HG03060 (cell line): ENCODE measurements around the gene OR2W3.

Experiments
- ATAC-seq: cut with Tn5 transposase; IDR thresholded peaks from one replicate; pipeline ENCODE4 v1.9.1; 2021; ENCODE audit warnings: low read depth, moderate number of reproducible peaks; ENCODE audit not compliant: unreplicated experiment

The OR2W3 gene

DNA sequence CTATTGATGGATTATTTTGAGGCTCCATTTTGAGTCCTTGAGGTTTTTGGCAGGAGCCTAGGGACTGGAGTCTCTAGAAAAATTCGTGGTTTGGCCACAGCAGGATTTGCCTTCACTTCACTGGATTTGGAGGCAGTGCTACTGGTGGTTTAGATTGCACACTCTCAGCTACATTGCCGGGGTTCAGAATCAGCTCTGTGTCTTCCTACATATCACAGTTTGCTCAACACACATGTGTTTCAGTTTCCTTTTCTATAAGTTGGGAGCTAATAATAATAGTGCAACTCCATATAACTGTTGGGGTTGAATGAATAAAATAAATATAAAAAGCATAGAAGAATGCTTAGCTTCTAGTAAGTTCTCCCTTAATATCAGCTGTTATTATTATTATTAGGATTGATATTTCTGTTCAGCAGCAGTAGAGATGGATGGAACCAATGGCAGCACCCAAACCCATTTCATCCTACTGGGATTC is at the start of gene OR2W3:
TSS of gene OR2W3 (plus strand) at position 425 of the 475 bp plus-strand sequence. CDS start at position 425, 0 bp downstream.
- ATAC-seq, result no peak

DNA sequence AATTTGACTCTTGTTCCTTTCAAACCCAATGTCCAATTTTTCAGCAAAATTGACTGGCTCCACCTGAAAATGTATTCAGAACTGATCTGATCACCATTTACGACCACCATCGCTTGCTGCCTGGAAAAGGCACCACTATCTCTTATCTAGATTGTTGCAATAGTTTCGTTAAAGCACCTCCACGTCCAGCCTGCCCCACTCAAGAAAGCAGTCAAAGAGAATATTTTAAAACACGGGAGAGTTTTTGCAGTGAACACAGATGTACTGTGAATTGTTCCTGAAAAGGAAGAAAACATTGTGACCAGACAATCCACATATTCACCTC is 49.7 kb upstream of the OR2W3 start:
- no peak for ATAC-seq

DNA sequence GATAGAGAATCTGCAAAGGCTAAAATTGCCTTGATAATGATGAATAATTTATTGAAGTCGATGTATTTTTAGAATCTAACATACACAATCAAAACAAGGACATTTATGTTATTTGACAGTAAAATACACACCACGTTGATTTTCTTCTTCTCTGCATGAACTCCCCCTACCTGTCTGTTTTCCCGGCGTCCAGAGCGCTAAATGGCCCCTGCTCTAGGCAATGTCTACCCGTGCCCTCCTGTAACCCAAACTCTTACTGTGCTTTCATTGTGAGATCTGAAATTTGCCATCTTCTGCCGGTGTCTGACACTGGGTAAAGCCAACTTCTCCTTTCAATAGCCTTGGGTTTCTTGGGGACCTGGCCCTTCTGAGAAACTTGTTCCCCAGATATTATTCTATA is 47.0 kb upstream of the OR2W3 start:
- no peak for ATAC-seq

DNA sequence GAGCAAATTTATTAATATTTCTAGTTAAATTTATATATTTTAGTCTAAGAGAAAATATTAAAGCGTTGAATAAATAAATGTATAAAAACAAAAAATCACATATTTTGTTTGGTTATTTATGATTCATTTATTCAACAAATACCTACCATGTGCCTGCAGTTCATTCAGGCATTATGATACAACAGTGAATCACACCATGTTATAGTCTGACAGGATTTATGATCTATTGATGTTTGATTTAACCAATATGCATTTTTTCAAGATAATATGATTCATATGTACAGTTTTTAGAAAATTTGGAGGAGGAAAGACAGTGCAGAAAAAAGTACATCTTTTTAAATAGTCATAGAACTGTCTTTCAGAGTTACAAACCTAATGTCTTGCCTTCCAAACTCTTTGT is 45.8 kb upstream of the OR2W3 start:
- no peak for ATAC-seq

DNA sequence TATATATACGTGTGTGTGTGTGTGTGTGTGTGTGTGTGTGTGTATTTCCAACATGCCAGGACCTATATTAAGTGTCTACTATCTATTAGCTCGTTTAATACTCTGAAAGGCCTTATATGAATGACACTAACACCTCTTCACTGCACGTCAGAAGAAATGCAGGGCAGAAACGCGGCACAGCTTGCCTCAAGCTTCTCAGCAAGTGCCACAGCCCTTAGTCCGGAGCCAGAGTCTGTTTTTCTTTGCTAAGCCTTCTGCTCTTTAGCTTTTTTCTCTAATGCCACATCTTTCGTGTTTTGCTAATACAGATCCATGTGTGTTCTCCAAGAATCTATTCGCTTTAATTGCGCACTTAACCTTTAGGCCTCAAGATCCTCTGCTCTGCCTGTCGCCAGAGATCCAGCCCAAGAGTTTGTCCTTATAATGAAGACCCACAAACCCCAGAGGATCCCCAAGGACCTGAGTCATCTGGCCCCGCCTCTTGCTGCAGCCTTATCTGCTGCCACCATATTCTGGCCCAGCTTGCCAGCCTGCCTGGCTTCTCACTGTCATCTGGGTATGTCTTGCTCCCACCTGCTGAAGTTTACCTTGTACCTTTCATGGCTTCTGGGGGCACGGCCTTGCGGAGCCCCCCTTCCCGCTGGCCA is 40.4 kb upstream of the OR2W3 start:
- ATAC-seq, result no peak

DNA sequence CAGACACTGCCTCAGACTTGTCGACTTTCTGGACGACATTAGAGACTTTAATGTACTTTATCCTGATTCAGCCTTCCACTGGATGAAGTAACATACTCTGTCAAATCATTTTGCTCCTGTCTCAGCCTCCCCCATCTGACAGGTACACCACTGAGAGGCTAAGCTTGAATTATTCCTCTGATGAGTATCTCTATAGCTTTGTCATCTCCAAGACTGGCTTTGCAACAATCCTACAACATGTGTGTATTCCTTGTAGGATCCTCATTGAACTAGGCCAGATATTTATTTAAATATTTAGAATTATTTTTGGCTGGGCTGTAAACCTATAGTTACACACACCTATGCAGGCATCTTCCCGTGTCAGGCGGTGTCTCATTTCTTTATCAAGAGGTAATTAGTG is 39.5 kb upstream of the OR2W3 start:
- ATAC-seq, result no peak

DNA sequence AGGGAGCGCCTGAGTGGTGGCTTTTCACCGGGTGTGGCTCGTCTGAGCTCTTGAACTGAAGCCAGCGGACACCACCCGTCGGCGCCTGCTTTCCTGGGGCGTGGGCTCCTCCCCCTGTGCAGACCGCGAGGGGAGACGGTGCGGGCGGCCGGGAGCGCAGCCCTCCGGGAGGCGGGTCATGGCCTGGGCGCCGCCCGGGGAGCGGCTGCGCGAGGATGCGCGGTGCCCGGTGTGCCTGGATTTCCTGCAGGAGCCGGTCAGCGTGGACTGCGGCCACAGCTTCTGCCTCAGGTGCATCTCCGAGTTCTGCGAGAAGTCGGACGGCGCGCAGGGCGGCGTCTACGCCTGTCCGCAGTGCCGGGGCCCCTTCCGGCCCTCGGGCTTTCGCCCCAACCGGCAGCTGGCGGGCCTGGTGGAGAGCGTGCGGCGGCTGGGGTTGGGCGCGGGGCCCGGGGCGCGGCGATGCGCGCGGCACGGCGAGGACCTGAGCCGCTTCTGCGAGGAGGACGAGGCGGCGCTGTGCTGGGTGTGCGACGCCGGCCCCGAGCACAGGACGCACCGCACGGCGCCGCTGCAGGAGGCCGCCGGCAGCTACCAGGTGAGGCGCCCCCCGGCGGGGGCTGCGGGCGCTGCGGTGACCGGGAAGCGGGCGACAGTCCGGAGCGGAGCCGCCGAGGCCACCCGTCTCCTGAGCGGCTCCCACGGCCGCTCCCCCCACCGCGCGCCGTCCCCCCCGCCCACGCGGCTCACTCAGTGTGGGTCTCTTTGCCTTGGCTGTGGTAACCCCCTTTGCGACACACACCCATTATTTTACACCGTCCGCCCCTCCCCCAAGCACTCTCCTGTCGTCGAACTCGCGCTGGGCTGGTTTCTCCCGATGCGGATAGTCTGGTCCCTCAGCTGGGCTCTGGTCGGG is 38.1 kb upstream of the OR2W3 start, which contains the start of gene TRIM58:
TSS of gene TRIM58 (plus strand) at position 119 of the 916 bp plus-strand sequence. CDS start at position 179, 60 bp downstream.
- ATAC-seq, result no peak

DNA sequence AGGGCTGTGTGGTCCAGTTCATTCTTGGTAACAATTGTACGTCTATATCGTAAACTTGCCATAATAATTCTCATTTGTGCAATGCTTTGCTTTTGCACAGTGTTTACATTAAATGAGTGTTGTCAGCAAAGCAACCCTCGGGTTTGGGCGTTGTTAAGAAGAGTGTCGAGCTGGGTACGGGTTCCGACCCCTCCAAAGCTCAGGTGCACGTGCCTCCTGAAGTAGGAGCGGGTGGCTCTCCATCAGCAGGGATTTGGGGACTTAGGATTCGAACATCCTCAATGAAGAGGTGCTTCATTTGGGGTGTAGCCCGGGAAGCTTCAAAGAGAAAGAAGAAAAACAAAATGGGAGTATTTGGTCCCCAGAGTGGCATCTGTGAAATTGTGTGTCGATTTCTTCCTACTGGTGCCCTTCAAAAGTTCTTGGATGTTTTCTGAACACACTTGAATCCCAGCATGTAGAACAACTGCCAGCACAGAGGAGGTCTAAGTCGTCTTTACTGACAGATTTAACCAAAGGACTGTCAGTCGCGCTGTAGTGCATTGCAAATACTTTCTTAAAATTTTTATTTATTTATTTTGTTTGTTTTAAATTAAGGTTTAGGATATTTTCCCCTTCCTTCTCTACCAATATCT is 37.3 kb upstream of the OR2W3 start:
- no peak for ATAC-seq

DNA sequence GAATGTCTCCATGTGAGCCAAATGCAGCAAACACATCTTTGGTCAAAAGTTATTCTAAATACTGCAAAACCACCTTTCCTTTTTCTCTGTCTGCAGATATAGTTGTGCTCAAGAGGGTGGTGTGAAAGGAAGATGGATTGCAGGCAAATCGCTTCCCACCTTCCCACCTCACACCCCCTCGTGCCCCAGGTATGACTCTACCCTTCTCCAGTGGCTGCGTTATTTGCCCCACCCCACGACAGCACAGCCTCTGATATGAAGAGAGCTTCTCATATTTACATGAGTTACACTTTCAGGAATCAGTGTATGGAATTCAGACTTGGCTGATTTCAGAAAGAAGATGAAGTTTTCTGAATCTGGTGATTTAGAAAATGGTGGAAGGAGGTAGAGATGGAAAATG is 32.6 kb upstream of the OR2W3 start:
- no peak for ATAC-seq

DNA sequence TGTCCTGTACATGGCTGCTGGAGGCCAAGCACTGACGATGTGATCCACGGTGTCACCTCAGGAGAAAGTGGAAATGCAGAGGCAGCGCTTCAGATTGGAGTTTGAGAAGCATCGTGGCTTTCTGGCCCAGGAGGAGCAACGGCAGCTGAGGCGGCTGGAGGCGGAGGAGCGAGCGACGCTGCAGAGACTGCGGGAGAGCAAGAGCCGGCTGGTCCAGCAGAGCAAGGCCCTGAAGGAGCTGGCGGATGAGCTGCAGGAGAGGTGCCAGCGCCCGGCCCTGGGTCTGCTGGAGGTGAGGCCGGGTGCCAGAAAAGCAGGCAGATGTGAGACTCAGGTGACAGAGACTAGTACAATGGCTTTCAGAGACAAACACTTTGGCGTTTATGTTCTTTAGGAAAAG is 30.7 kb upstream of the OR2W3 start:
- no peak for ATAC-seq

DNA sequence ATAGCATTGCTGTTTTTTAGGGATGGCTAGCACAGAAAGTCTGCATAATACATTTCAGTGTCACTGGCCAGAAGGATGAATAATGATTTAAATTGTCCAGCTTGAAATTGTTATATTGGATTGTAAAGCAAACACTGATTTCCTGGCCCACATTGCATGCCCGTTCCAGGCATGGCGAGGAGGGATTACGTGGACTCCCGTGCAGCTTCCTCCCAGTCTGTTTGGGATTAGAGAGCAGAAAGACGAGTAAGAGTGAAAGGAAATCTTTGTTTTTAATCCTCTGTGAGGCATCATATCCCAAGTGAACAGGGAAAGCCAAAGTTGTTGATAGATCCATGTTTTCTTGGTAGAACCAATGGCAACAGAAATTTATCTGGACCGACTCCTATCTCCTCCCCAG is 30.0 kb upstream of the OR2W3 start:
- no peak for ATAC-seq

DNA sequence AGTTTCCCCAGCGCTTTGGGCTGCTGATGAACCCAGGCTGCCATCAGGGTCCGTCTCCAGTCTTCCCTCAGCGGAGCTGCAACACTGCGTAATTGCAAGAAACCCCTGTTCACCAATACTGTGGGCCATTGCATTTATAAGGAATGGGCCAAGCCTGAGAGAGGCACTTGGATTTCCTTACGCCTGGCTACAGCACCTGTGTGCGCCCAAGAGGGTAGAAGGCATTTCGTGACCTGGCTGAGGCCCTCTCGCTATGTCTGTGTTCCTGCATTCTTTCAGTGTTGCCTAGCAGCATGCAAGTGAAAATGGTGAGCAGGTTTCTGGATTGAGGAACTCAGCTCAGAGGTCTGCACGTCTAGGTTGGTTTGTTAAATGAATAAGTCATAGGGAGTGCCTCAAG is 12.0 kb upstream of the OR2W3 start:
- ATAC-seq, result no peak

DNA sequence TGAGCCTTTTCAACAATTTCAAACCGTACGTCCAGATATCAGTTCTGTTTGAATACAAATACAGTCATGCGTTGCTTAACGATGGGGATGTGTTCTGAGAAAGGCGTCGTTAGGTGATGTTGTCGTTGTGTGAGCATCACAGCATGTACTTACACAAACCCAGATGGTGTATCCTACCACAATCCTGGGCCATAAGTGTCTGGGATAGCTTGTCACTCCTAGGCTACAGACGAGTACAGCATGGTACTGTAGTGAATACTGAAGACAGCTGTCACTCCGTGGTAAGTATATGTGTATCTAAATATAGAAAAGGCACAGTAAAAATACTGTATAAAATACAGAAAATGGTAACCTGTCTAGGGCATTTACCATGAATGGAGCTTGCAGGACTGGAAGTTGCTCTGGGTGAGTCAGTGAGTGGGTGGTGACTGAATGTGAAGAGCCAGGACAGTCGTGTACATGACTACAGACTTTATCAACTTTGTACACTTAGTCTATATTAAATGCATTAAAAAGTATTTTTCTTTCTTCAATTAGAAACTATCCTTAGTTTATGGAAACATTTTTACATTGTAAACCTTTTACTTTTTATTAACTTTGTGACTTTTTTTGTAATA is 10.5 kb upstream of the OR2W3 start:
- ATAC-seq, result no peak

DNA sequence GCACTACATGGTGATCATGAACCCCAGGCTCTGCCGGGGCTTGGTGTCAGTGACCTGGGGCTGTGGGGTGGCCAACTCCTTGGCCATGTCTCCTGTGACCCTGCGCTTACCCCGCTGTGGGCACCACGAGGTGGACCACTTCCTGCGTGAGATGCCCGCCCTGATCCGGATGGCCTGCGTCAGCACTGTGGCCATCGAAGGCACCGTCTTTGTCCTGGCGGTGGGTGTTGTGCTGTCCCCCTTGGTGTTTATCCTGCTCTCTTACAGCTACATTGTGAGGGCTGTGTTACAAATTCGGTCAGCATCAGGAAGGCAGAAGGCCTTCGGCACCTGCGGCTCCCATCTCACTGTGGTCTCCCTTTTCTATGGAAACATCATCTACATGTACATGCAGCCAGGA is 589 bp downstream of the OR2W3 start:
- ATAC-seq, result no peak

DNA sequence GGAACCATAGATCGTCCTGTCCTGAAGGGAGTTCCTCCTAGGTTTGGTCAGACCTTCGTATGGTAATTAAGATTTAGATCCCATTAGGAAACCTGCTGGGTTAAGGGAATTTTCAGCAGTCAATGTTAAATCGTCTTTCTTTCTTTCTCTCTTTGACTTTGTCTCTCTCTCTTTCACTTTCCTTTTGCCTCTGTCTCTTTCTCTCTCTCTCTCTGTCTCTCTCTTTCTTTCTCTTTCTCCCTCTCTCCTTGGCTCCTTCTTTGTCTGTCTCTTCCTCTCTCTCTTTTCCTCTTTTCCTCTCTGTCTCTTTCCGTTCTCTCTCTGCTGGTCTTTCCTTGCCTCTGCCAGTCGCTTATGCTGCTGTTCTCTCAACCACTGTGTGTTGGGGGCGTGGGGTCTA is 8.7 kb downstream of the OR2W3 start:
- ATAC-seq, result no peak

DNA sequence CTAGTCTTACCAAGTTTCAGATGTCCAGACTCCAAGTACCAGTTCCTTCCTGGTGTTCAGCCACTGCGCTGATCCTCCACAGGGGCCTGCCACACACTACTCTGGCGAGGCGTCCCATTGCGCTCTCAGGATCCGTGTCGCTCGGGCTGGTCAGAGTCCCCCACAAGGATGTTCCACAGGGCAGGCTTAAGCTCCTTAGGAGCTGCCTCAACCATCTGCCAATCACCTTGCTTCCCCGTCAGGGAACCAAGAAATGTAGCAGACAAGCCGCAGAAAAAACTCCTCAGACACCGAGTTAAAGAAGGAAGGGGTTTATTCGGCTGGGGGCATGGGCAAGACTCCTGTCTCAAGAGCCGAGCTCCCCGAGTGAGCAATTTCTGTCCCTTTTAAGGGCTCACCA is 9.8 kb downstream of the OR2W3 start:
- no peak for ATAC-seq

DNA sequence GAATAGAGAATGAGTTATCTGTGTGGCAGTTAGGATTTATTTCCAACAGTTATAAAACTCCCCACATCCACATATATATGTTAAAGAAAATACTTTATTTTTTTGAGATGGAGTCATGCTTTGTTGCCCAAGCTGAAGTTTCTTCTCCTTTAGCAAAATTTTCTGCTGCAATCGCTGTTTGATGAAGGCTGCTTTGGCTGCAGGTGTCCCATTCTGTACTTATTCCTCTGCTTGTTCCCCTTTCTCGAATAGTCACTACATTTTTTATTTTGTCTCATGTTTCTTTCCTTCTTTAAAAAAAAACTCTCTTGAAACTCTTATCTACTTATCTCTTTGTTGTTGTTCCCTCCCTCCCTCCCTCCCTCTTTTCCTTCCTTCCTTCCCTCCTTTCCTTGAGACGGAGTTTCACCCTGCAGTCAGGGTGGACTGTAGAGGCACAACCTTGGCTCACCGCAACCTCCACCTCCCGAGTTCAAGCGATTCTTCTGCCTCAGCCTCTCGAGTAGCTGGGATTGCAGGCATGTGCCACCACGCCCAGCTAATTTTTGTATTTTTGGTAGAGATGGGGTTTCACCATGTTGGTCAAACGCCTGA is 10.6 kb downstream of the OR2W3 start:
- no peak for ATAC-seq

DNA sequence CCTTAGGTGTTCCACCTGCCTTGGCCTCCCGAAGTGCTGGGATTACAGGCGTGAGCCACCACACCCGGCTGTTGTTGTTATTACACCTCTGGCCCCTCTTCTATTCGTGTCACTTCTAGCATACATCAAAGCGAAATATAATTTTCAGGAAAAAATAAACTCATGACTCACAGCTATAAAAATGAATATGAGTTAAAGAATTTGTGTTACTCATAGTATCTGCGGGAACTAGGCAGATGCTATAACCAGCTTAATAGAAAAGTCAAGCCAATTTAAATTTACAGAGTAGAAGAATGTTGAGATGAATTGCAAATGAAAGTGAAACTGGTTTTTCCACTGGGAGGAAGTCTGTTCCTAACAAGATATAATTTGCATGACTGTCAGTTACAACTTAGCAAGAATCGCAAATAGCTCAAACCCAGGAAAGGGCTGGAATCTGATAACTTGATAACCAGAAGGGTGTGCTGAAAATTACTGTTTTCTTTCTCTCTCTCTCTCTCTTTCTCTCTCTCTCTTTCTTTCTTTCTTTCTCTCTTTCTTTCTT is 11.2 kb downstream of the OR2W3 start:
- ATAC-seq, result no peak

DNA sequence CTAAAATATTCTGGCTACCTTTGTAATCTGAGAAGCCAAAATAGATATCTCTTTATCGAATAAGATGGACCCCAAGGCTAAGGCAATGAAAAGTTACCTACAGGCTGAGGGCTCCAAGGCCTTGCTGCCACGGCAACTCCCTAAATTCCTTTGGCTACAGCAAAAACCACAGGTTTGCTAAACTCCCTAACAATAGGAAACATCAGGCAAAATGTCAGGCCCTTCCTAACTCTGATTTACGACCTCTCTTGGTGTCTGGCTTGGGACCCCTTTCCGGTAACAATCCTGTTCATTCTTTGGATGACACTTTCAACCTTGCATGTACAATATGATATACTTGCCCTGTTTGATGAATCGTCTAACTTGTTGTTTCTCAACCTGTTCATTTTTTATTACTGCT is 13.4 kb downstream of the OR2W3 start:
- ATAC-seq, result no peak

DNA sequence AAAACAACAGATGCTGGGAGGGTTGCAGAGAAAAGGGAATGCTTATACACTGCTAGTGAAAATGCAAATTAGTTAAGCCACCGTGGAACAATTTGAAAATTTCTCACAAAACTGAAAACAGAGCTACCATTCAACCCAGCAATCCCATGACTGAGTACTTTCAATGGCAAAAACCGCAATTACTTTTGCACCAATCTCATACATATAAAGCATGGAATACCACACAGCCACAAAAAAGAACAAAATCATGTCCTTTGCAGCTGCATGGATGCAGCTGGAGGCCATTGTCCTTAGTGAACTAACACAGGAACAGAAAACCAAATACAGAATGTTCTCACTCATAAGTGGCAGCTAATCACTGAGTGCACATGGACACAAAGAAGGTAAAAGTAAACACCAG is 18.4 kb downstream of the OR2W3 start:
- no peak for ATAC-seq
